HUDEP-2 (cell line): ENCODE data around the gene MYO18A.
A peak's percentile ranks its signal among the peaks of the same experiment; 100 is the strongest.
"Not testable (repeated sequence)": the region's sequence is repeated elsewhere in the genome, so short reads cannot be mapped to it uniquely, and the experiment has no call there.

ENCODE experiments used
- DNase-seq, 76 experiments: peaks; one replicate each; lab custom pipeline; 2025; ENCODE audit not compliant: unreplicated experiment in 76 of 76; lab: John Stamatoyannopoulos, UW

MYO18A gene

DNA sequence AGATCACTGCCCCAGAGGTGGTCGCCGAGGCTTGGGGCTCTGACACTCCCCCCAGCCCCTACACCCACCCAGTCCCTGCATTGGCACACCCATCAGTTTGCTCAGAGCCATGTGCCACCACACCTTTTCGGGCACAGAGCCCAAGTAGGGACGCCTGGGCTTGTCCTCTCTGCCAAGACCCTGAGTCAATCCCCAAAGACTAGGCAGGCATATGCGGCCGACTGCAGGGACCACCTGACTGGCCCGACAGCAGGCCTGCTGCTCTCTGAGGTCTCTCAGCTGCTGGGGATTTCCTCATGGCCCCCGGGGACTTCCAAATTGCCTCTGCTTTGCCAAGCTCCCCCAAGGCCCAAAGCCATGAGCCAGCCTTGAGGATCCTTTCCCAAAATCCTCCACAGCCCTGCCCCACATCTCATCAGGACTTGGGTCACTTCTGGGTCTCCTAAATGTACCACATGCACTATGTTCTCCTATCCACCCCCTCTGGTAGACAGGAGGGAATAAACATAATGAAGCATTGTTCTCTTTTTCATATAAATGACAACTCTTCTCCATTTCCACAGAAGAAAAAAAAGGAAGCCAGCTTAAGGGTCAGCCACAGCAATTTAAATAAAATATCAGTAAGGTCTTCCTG lies 30.6 kb downstream of the MYO18A start:
- no peak for DNase-seq

DNA sequence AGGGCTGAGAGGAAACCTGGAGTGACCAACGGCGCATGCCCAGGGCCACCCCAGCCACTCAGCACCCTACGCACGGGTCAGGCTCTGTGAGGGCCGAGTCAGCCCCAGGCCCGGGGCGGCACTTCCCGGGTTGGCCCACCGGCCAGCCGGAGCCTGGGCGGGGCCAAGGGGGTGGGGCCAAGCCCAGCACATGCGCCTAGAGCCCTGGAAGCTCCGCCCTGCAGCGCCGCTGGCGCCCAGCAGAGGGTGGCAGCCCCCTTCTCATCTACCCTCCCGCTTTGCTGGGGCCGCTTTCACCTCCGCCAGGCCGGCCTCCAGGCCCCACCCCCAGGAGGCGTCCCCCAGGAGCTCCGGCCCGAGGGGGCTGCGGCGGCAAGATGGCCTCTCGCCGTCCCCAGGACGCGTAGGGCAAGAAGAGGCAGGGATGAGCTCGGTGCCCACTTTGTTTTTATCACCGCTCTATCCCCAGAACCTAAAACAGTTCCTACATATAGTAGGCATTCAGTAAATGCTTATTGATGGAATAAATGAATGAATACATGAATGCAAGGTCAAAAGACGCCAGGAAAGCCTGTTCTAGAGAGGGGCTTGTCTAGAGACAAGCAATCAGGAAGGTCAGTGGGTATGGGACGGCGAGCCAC lies 31.3 kb downstream of the MYO18A start:
- DNase-seq: peak in 72 of 76 experiments; percentile 26 to 93 (median 82)

DNA sequence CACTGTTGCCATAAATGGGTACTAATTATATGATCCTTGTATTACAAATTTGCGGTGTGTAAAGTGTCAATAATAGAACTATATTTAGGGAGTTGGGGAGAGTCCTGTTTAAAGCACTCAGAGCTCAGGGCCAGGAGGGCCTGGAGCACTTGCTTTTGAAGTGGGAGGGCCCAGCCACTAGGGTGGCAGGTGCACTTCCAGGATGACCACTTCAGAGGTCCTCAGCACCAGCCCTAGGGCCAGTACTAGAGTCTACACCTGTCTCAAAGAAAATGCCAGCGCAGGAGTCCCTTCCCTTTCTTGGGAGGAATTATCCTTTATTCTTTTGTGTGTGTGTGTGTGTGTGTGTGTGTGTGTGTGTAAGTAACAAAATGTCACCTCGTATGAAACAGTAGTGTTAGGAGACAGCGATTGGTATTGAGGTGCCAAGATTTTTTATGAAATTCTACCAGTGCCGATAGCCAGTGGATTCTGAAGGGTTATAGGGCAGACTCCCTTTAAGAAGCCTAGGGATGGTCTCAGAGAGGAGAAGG lies 31.9 kb downstream of the MYO18A start:
- DNase-seq: no peak

DNA sequence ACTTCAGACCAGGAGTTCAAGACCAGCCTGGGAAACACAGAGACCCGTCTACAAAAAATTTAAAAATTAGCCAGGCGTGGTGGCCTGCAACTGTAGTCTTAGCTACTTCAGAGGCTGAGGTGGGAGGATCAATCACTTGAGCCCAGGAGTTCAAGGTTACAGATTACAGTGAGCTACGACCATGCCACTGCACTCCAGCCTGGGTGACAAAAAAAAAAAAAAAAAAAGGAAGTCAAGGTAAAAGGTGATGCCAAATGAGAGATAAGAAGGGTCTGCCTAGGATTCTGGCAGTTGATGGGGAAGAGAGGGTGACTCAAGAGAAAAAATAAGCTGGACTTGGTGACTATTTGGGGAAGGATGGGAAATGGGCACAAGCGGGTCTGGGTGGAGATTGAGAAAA lies 32.5 kb downstream of the MYO18A start:
- DNase-seq: no peak

DNA sequence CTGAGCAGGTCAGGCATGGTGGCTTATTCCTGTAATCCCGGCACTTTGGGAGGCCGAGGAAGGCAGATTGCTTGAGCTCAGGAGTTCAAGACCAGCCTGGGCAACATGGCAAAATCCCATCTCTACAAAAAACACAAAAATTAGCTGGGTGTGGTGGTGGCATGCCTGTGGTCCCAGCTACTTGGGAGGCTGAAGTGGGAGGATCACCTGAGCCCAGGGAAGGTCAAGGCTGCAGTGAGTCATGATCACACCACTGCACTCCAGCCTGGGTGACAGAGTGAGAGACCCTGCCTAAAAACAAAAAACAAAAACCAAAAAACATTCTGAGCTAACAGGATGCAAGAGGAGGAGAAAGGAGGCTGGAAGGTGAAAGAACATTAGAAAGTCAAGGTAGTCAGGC lies 33.0 kb downstream of the MYO18A start:
- DNase-seq: not testable (repeated sequence)

DNA sequence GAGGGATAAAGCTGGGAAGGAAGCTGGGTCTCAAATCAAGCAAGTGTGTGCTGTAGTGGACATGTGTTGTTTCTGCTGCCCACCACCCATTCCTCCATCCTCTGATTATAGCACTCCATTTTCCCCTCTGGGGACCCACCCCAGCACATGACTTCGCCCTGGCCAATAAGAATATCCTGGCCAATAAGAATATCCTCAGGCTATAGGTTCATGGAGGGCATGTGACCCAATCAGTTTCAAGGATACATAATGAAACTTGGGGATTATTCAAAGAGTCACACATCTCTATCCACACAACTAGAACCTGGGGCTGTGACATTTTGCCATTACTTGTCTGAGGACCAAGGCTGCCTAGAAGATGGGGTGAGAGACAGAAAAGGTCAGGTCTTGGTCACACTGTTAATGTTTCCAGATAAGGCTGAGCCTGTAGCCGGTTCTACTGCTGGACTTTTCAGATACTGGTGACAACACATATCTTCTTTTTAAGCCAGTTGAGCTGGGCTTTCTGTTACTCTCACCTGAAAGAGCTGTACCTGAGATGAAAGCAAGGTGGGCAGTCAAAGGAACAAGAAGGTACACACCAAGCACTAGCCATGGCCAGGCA lies 33.7 kb downstream of the MYO18A start:
- peak in 3 of 76 experiments; percentile 8 to 15 (median 10) for DNase-seq

DNA sequence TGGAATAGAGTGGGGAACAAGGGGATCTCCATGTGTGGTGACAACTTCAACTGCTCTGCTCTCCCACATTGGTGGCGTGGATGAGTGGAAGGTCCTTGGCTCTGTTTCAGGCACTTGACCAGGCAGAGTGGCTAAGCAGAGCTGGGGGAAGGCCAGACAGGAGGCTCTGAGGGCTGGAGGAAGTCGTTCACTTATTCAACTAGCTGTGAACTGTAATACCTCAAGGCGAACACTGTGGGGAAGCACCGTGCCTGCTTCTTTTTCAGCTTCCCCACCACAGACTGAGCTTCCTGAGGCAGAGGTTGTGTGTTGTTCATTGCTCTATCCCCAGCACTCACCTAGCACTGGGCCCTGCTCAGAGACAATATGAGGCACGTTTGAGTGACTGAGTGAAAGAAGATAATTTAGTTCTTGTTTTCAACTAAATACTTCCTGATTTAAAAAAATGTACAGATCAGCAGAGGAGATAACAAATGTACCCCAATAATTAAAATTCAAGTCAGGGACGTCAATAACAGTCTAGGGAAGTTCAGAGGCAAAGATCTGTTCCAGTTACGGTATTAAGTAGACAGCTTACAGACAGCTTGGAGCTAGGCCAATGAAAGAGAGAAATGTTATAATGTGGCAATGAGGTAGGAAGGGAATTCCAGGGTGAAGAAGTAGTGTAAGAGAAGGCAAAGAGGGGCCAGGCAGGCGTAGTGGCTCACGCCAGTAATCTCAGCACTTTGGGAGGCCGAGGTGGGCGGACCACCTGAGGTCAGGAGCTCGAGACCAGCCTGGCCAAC lies 34.7 kb downstream of the MYO18A start:
- DNase-seq: peak in 67 of 76 experiments; percentile 16 to 71 (median 43)

DNA sequence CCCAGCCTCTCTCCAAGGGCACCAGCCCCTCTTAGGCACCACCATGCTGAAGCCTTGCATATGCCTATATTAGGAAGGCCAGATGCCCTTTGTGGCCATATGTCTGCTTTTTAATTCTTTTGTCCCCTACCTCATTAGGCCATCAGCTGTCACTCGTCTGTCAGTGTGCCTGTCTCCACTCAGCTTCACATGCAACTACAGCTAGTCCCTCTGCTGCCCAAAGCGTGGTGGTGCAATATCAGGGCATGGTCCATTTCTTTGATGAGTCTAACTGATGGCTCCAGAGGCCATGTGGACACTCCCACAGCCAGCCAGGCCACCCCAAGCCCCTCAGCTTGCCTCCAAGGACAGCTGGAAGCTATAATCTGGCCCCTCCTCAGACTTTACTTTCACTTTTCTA lies 36.3 kb downstream of the MYO18A start:
- DNase-seq: peak in 47 of 76 experiments; percentile 3 to 79 (median 32)

DNA sequence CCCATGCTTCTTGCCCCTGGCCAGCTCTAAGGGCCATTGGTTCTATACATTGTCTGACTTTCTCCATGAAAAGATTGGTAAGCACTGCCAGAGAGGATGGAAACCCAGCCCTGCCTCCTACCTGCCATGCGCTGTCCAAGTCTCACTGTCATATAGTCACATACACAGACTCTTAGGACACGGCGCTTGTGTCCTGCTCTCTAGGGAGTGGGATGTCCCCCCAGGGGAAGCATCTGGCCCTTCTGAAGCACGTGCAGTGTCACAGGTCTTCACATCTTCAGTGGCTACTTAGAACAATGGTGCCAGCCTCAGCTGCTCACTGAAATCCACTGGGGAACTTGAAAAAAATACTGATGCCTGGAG lies 38.7 kb downstream of the MYO18A start:
- no peak for DNase-seq

DNA sequence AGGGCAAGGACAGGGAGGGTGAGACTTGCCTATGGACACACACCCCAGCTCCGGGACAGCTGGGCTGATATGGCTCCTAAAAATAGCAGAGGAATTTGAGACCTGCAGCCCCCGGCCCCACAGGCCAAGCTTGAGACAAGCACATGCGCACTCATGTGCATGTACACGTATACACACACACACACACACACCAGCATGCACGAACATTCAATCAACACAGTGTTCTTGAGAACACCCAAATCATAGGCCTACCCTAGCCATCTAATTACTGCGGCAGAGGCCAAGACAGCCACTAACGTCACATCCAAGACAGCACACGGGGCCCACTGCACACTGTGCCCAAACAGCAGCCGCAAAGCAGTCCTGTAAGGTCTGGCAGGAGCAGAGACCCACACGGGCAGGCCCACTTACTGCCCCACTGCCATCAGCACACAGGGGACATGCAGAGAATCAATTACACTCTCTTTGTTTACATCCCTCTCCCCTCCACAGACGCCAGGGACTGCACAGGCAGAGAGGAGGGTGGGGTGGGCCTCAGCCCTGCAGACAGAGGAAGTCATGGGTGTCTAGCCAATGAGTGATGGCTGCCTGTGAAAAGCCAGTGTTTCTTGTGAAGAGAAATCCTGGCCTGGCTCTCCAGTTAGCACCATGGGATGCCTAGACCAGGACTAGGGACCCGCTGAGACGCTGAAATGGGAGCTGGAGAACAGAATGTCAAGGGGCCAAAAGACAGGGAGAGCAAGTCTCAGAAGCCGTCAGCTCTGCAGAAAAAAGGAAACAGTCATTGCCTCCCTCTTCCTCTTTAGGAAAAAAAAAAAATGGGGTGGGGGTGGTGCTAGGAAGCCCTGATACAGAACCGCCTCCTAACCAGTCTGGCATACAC lies 39.3 kb downstream of the MYO18A start:
- no peak for DNase-seq

DNA sequence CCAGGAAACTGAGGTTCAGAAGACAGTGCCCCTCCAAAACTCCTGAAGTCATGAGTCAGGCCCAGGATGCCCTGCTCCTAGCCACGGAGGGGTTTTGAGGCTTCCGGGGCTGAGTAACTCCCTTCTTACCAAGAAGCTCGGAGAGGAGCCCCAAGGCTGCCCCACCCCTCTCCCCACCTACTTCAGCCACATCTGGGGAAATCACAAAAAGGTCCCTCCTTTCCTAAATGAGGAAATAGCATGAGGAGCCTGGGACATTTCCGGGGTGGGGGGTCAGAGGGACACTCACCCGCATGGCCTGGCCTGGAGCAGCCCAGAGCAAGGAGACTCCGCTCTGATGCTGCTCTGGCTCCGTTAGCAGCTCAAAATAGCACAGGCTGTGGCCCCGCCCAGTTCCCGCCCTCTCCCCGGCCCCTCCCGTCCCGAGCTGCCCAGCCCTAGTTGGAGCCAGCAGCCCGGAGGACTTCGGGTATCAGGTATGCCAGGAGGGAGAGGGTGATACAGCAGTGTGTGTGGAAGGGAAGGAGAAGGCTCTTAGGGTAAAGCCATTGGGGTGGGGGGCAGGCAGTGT lies 40.1 kb downstream of the MYO18A start:
- peak in 58 of 76 experiments; percentile 20 to 77 (median 55) for DNase-seq

DNA sequence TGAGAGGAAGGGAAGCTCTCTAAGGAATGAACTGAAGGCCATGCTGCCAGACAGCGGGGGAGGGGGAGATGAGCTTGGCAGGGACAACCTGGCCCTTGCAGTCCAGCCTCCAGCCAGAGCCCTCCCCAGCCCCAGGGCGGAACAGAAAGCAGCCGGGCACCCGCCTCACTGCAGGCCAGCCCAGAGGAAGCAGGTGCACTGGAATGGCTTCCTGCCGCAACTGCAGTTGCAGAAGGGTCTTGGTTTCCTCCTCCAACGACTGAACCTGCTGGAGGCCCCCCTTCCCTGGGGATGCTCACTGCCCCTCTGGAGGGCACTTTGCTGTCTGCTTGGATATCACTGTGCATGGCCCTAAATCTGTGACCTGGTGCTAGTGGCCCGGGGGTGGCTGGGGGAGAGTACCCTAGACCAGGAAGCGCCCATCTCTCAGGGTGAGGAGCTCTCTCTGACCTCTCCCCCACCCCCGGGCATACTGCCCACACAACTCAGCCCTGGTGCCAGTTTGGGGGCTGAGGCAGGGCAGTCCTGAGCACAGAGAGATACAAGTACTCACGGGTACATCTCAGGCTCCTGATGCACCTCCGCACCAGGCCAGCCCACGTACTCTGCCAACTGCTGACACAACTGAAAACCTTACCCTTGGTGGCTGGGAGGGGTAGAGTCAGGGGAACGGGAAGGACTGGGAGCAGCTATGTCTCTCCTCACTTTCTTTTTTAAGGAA lies 41.1 kb downstream of the MYO18A start:
- DNase-seq: peak in 1 of 76 experiments; percentile 13

DNA sequence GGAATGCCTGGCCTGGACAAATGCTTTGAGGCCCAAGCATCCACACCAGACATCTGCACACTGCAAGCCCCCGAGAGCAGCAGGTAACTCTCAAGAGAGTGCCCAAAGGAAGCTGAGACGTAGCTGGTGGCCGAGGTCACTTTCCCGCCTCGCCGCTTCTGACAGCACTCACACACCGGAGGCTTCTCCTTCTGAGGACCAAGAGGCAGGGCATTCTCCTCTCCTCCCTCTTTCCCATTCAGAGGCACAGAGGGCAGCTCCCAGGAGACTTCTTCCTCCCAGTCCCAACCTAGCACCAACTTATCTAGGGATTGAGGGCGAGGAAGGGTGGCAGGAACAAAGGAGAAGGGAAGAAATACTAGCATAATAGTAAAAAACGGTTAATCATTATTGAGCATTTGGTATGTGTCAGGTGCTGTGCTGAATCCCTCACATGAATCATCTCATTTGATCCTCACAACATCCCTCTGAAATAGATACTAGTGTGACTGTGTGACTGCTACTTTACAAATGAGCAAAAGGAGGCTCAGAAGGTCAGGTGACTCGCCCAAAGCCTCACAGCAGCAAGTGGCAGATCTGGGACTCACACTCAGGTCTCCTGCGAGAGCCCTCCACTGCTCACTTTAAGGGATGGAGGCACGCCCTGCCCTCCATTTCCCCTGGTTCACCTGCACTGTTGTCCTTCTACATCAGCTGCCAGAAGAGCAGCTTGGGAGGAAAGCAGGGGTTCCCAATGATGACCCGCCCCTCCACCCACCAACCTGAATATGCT lies 41.8 kb downstream of the MYO18A start:
- no peak for DNase-seq

DNA sequence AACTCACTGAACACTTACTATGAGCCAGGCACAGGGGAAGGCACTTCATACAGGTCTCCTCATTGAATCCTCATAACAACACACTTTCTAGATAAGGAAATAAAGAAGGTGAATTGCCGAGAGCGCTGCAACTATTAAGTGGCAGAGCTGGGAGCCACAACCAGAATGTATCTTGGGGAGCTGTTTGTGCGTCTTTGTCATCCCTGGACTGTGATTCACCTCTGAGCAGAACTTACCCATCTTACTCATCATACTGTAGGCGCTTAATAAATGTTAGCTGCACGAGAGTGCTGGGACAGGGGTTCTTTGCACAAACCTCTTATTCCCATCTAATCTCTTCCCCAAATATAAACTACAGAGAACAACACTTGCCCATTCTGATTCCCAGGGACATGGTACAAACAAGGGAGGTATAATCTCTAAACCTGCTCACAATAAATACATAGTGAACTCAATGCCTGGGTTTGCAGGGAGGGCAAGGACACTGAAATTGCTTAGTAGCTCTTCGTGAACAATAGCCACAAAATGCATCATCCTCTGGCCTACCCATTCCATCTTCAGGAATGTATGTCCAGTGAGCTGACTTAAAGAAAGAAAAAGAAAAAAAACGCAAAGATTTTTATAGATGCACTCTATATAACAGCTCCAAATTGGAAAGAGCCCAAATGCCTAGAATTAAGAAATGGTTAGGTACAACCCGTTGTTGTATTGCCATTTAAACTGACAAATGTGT lies 43.0 kb downstream of the MYO18A start:
- DNase-seq: no peak

DNA sequence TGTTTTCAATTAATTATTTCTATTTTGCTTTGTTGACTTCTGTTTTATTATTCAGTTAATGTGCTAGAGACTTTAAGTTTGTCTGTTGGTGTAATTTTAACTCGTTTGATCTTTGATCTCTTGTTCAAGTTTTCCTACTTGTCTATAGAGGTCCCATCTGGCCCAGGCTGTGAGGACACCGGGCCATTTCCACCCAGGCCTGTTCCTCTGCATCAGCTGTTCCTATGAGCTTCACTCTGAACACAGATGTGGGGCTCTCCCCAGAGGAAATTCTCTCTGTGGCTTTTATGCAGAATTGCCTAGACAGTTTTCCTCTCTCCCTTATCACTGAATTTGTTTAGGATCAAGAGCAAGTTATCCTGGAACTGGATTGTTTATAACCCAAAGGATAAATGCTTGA lies 44.7 kb downstream of the MYO18A start:
- no peak for DNase-seq

DNA sequence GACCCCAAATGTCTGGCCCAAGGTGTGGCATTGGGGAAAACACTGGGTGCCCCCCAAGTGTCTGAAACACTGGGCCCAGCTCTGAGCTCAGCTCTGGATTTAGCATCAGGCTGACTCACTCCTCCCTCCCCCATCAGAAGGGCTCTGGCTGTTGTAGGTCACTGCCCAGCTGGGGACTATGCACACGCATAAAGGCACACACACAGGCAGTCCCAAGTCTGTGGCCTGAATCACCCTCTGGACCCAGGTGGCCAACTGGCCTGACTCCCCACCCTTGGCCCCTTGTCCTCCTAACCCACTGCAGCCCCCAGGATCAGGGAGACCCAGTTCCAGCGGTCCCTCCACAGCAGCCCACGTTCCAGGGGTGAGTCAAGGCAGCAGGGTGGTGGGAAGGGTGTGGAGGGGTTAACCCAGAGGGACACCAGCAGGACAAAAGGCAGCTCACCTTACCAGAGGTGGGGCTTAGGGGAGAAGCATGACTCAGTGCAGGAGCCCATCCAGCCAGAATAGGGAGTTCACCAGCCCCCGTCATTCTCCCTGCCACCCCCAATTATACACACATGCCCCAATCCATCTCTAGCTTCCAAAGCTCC lies 47.0 kb downstream of the MYO18A start:
- peak in 12 of 76 experiments; percentile 2 to 39 (median 11) for DNase-seq
